ENCODE results near the gene CNTN4.

DNA sequence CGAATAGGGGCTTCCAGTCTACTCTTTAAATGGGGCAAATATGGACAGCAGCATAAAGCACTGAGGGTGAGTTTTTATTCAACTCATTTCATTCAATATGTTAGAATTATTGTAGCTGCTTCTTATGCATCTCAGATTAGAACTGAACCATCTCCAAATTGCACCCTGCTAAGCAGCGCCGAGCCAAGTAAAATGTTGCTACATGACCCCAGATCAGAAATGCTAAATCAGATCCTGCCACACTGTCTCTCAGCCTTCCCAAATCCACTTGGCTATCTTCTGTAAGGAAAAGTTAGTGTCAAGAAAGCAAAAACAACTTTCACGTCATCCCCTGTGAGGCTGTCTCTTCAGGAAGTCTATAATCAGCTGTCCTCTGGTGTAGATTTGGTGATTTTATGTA, 293.2 kb downstream of the CNTN4 start:
- no peak for TF ChIP-seq POLR2A (IDR thresholded peaks at IDR 0.05; ENCODE audit: low read depth)
- TF ChIP-seq, protein P1, sequence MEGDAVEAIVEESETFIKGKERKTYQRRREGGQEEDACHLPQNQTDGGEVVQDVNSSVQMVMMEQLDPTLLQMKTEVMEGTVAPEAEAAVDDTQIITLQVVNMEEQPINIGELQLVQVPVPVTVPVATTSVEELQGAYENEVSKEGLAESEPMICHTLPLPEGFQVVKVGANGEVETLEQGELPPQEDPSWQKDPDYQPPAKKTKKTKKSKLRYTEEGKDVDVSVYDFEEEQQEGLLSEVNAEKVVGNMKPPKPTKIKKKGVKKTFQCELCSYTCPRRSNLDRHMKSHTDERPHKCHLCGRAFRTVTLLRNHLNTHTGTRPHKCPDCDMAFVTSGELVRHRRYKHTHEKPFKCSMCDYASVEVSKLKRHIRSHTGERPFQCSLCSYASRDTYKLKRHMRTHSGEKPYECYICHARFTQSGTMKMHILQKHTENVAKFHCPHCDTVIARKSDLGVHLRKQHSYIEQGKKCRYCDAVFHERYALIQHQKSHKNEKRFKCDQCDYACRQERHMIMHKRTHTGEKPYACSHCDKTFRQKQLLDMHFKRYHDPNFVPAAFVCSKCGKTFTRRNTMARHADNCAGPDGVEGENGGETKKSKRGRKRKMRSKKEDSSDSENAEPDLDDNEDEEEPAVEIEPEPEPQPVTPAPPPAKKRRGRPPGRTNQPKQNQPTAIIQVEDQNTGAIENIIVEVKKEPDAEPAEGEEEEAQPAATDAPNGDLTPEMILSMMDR (IDR thresholded peaks at IDR 0.05): no peak
